ENCODE measurements around the gene UGT1A10.

The UGT1A10 gene

GRCh38 chr2:233795735-233796171 lies 159.5 kb downstream of the UGT1A10 start:
- H3K9me3 ChIP-seq (ENCODE audit: control insufficient read depth, low read length) = no peaks in the 10 kb centered on the region
- 91 to 96% methylated on average over 13 of the region's 13 CpGs for WGBS, 2 experiments (ENCODE audit: insufficient coverage in 2 of 2)
- no peaks in the 10 kb centered on the region for H3K36me3 ChIP-seq (ENCODE audit: control insufficient read depth, insufficient read depth, low read length)
- H3K4me3 ChIP-seq (ENCODE audit: extremely low read depth, insufficient read depth, low read length, poor library complexity, severe bottlenecking) = no peak overlapping the region
- H3K27ac ChIP-seq (ENCODE audit: low read depth, low read length, severe bottlenecking) = no peak overlapping the region
- H3K4me1 ChIP-seq (ENCODE audit: control insufficient read depth, insufficient read depth, low read length, poor library complexity, severe bottlenecking) = no peaks in the 10 kb centered on the region

- H3K4me3 ChIP-seq (ENCODE audit: extremely low read depth, insufficient read depth, low read length, poor library complexity, severe bottlenecking) = no peak overlapping the region
- WGBS, 2 experiments (ENCODE audit: insufficient coverage in 2 of 2) = 90 to 100% methylated on average over 4 to 5 of the region's 9 CpGs
Measured at GRCh38 chr2:233796254-233796653, 160.0 kb downstream of the UGT1A10 start.

DNA sequence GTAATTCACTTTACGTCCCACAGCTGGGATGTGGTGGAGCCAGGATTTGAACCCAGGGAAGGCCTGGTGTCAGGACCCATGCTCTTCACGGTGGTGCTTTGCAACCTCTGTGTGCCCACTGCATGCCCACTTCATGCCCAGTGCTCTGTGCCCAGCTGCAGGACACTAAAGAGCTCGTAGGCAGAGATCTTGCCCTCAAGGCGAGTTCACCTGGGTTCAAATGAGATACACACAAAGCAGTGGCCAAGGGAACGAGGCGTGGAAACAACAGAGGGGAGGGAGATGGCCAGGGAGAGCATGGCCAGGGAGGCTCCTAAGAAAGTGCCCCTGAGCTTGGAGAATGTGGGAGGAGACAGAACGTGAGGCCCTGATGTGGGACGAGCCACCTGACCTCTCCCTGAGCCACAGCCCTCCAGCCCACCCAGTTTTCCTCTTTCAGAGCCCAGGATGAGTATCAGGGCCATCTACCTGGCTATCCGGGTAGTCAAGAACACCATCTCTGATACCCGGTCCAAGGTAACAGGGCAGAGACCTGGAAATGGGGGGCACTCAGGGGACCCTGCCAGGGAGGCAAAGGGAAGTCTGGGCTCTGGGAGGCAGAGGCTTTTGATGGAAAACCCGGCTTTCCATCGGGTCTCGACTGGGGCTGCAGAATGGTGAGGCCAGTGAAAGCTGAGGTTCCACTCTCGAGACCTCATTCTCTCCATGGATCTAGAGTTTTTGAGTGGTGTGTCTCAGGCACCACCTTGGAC lies 162.3 kb downstream of the UGT1A10 start:
- 76 to 91% methylated on average over 14 of the region's 14 CpGs for WGBS, 2 experiments (ENCODE audit: insufficient coverage in 2 of 2)
- H3K36me3 ChIP-seq (ENCODE audit: control insufficient read depth, insufficient read depth, low read length) = no peaks in the 10 kb centered on the region
- no peaks in the 10 kb centered on the region for H3K4me1 ChIP-seq (ENCODE audit: control insufficient read depth, insufficient read depth, low read length, poor library complexity, severe bottlenecking)
- no peak overlapping the region for H3K4me3 ChIP-seq (ENCODE audit: extremely low read depth, insufficient read depth, low read length, poor library complexity, severe bottlenecking)
- no peaks in the 10 kb centered on the region for H3K9me3 ChIP-seq (ENCODE audit: control insufficient read depth, low read length)
- no peak overlapping the region for H3K27ac ChIP-seq (ENCODE audit: low read depth, low read length, severe bottlenecking)

More at GRCh38 chr2:233796254-233796653, 160.0 kb downstream of the UGT1A10 start:
- no peaks in the 10 kb centered on the region for H3K36me3 ChIP-seq (ENCODE audit: control insufficient read depth, insufficient read depth, low read length)
- H3K27ac ChIP-seq (ENCODE audit: low read depth, low read length, severe bottlenecking) = no peak overlapping the region
- no peaks in the 10 kb centered on the region for H3K4me1 ChIP-seq (ENCODE audit: control insufficient read depth, insufficient read depth, low read length, poor library complexity, severe bottlenecking)
- H3K9me3 ChIP-seq (ENCODE audit: control insufficient read depth, low read length) = no peaks in the 10 kb centered on the region

DNA sequence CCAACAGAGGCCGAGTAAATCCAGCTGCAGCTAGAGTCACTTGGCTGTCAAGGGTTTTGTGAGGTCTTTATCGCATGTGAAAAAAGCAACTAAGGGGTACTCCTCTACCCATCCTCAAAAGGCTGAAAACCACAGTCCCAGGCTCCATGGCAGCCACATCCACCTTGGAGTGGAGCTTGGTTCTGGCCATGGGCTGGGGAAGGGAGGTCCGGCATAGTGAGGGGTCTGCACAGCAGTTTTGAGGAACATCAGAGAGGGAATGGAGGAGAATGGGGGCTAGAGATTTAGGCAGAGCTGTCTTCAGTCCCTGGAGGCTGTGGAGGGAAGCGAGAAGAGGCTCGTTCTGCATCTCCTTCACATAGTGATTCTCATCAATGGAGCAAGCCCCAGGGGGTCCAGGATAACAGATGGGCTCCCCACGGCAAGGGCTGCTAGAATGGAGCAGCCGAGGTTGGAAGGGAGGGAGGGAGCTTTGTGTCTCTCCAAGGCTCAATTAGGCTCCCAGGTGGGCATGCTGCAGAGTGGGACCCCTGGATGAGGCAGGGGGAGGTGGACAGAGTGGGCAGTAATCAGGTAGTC lies 162.9 kb downstream of the UGT1A10 start:
- no peak overlapping the region for H3K27ac ChIP-seq (ENCODE audit: low read depth, low read length, severe bottlenecking)
- no peaks in the 10 kb centered on the region for H3K9me3 ChIP-seq (ENCODE audit: control insufficient read depth, low read length)
- no peaks in the 10 kb centered on the region for H3K36me3 ChIP-seq (ENCODE audit: control insufficient read depth, insufficient read depth, low read length)
- no peak overlapping the region for H3K4me3 ChIP-seq (ENCODE audit: extremely low read depth, insufficient read depth, low read length, poor library complexity, severe bottlenecking)
- 42 to 60% methylated on average over 2 to 3 of the region's 7 CpGs for WGBS, 2 experiments (ENCODE audit: insufficient coverage in 2 of 2)
- no peaks in the 10 kb centered on the region for H3K4me1 ChIP-seq (ENCODE audit: control insufficient read depth, insufficient read depth, low read length, poor library complexity, severe bottlenecking)

DNA sequence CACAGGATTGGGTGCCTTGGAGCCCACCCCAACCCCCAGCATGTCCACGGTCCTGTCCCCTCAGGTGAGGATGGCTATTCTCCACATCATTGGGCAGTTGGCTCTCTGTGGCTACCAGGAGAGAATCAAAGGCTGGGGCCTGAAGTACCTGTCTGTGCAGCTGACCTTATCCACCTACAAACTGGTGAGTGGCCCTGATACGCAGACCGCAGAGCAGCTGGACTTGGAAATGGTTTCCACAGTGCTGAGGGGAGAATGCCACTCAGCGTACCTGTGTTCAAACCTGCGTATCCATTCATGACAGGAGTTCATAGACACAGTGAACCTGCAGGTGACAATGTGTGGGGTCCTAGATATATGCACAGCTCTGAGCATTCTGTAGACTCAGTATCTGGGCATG lies 163.5 kb downstream of the UGT1A10 start:
- WGBS, 2 experiments (ENCODE audit: insufficient coverage in 2 of 2) = 71 to 75% methylated on average over 4 to 5 of the region's 5 CpGs
- no peaks in the 10 kb centered on the region for H3K4me1 ChIP-seq (ENCODE audit: control insufficient read depth, insufficient read depth, low read length, poor library complexity, severe bottlenecking)

DNA sequence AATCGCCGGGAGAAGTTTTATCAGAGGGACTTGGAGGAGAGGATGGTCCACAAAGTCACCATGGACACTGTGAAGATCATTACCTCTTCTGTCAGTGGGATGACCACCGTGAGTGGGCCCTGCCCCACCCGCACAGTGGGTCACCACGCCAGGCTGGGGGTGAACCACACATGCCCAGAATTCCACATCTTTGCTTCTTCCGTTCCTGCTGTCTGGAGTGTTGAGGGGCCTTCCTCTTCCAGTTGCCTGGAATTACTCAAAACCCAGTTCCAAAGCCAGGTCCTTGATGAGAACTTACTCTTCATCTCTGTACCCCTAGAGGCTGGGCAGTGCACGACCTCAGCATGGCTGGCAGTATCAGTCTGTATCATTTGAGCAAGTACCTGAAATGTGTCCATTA lies 164.0 kb downstream of the UGT1A10 start:
- H3K36me3 ChIP-seq (ENCODE audit: control insufficient read depth, insufficient read depth, low read length) = no peaks in the 10 kb centered on the region
- no peak overlapping the region for H3K27ac ChIP-seq (ENCODE audit: low read depth, low read length, severe bottlenecking)
- WGBS, 2 experiments (ENCODE audit: insufficient coverage in 2 of 2) = 86 to 89% methylated on average over 5 to 7 of the region's 7 CpGs
- no peak overlapping the region for H3K4me3 ChIP-seq (ENCODE audit: extremely low read depth, insufficient read depth, low read length, poor library complexity, severe bottlenecking)
- no peaks in the 10 kb centered on the region for H3K4me1 ChIP-seq (ENCODE audit: control insufficient read depth, insufficient read depth, low read length, poor library complexity, severe bottlenecking)
- no peaks in the 10 kb centered on the region for H3K9me3 ChIP-seq (ENCODE audit: control insufficient read depth, low read length)

More for the DNA sequence above, 163.5 kb downstream of the UGT1A10 start:
- H3K9me3 ChIP-seq (ENCODE audit: control insufficient read depth, low read length) = no peaks in the 10 kb centered on the region
- H3K27ac ChIP-seq (ENCODE audit: low read depth, low read length, severe bottlenecking) = no peak overlapping the region
- no peaks in the 10 kb centered on the region for H3K36me3 ChIP-seq (ENCODE audit: control insufficient read depth, insufficient read depth, low read length)
- no peak overlapping the region for H3K4me3 ChIP-seq (ENCODE audit: extremely low read depth, insufficient read depth, low read length, poor library complexity, severe bottlenecking)

GRCh38 chr2:233801357-233802131 lies 165.3 kb downstream of the UGT1A10 start:
- Histone ChIP-seq H3K4me1 (ENCODE audit: control insufficient read depth, insufficient read depth, low read length, poor library complexity, severe bottlenecking) (no peaks in the 10 kb centered on the region), H3K36me3 (ENCODE audit: control insufficient read depth, insufficient read depth, low read length) (no peaks in the 10 kb centered on the region), H3K9me3 (ENCODE audit: control insufficient read depth, low read length) (no peaks in the 10 kb centered on the region), H3K27ac (ENCODE audit: low read depth, low read length, severe bottlenecking) (no peak overlapping the region), H3K4me3 (ENCODE audit: extremely low read depth, insufficient read depth, low read length, poor library complexity, severe bottlenecking) (no peak overlapping the region)
- 95 to 100% methylated on average over 2 of the region's 9 CpGs for WGBS, 2 experiments (ENCODE audit: insufficient coverage in 2 of 2)

DNA sequence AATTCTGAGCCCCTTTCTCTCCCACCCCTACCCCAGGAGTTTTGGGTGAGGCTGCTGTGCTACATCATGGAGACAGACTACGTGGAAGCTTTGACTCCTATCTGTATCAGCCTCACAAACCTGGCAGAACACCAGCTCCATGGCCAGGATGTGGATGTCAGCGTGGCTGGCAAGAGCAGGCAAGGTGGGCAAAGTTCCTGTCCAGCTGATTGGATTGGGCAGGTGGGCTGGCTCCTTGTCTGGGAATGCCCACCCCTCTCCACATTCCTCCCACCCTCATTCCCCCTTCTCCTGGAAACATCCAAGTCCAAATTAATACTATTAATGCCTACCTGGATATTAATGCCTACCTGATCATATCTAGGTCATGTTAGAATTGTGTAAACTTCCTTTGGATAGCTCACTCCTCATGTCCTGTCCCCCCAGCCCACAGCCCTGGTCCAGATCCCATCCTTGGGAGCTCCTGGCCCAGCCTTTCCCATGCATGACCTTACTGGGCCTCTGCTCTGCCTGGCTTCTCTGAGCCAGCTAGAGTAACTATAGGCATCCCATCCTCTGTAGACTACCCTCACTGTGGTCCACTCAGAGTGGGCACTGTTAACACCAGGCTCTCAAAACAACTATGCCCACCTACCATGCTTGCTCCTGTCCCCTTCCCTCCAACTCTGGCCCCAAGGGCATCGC lies 166.0 kb downstream of the UGT1A10 start:
- H3K36me3 ChIP-seq (ENCODE audit: control insufficient read depth, insufficient read depth, low read length) = no peaks in the 10 kb centered on the region
- no peak overlapping the region for H3K27ac ChIP-seq (ENCODE audit: low read depth, low read length, severe bottlenecking)
- no peaks in the 10 kb centered on the region for H3K9me3 ChIP-seq (ENCODE audit: control insufficient read depth, low read length)
- no peak overlapping the region for H3K4me3 ChIP-seq (ENCODE audit: extremely low read depth, insufficient read depth, low read length, poor library complexity, severe bottlenecking)
- no peaks in the 10 kb centered on the region for H3K4me1 ChIP-seq (ENCODE audit: control insufficient read depth, insufficient read depth, low read length, poor library complexity, severe bottlenecking)
- 80% methylated on average over 1 of the region's 3 CpGs; no CpG with 5 or more reads in 1 of the 2 experiments for WGBS, 2 experiments (ENCODE audit: insufficient coverage in 2 of 2)

DNA sequence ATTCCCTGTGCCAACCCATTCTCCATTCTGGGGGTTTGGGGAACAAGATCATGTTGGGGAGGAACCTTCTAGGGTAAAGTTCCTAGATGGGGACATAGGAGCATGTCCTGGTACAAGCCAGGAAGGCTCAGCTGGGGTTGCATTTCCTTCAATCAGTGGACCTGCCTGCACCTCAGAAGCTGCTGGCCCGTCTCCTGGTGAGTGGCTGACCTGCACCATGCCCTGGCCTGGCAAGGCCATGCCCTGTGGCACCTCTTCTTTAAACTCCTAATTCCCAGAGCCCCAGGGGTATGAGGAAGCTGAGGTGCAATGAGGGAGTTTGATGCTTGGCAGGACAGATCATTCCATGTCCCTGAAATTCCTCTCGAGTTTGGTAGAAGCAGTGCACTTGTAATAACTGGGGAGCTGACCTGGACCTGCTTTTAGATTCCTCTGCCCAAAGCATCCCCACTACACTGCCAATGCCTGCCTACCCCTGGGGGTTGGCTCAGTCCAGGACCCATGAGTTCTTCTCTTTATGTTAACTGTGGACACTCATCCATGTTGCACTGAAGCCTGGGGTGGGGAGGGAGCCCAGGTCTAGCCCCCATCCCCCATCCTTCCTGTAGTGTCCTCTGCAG lies 167.2 kb downstream of the UGT1A10 start:
- H3K4me1 ChIP-seq (ENCODE audit: control insufficient read depth, insufficient read depth, low read length, poor library complexity, severe bottlenecking) = no peaks in the 10 kb centered on the region
- H3K27ac ChIP-seq (ENCODE audit: low read depth, low read length, severe bottlenecking) = no peak overlapping the region
- no peaks in the 10 kb centered on the region for H3K9me3 ChIP-seq (ENCODE audit: control insufficient read depth, low read length)
- 87 to 89% methylated on average over 1 to 2 of the region's 2 CpGs for WGBS, 2 experiments (ENCODE audit: insufficient coverage in 2 of 2)
- H3K36me3 ChIP-seq (ENCODE audit: control insufficient read depth, insufficient read depth, low read length) = no peaks in the 10 kb centered on the region
- H3K4me3 ChIP-seq (ENCODE audit: extremely low read depth, insufficient read depth, low read length, poor library complexity, severe bottlenecking) = no peak overlapping the region

DNA sequence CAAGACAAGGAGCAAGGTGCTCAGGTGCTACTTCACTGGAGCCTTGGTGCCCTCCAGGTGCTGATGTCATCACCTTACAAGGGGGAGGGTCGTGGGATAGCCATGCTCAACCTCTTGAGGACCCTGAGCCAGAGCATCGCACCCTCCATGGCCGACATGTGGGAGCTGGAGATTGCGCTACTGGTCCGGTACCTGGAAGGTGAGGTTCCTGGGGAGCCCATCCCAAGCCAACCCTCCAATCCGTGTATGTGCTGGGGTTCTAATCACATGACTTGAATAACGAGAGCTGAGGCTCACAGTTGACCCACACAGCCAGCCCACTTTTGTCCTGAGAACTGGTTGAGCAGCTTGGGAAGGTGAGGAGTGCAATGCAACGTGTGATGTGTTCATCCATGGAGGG lies 167.7 kb downstream of the UGT1A10 start:
- no peaks in the 10 kb centered on the region for H3K9me3 ChIP-seq (ENCODE audit: control insufficient read depth, low read length)
- 67 to 70% methylated on average over 3 to 6 of the region's 8 CpGs for WGBS, 2 experiments (ENCODE audit: insufficient coverage in 2 of 2)
- H3K27ac ChIP-seq (ENCODE audit: low read depth, low read length, severe bottlenecking) = no peak overlapping the region
- no peaks in the 10 kb centered on the region for H3K4me1 ChIP-seq (ENCODE audit: control insufficient read depth, insufficient read depth, low read length, poor library complexity, severe bottlenecking)
- no peak overlapping the region for H3K4me3 ChIP-seq (ENCODE audit: extremely low read depth, insufficient read depth, low read length, poor library complexity, severe bottlenecking)
- H3K36me3 ChIP-seq (ENCODE audit: control insufficient read depth, insufficient read depth, low read length) = no peaks in the 10 kb centered on the region
